GM18951 (cell line): ENCODE results near the gene XDH.

Experiments used
- POLR2A ChIP-seq: IDR thresholded peaks from 4 replicates; pipeline ENCODE4 v1.6.1; 2011; ENCODE audit warnings: mild to moderate bottlenecking; ENCODE audit not compliant: insufficient read length, insufficient read depth; ENCODE audit errors: extremely low read depth
- in situ Hi-C: fragments of 300-500 bp; cut with MboI; formaldehyde crosslinking; loops from one replicate; pipeline ENCODE4 v1.12.0; 2022; ENCODE audit warnings: low sequenced_read_pairs, mixed read lengths, inconsistent platforms; ENCODE audit not compliant: unreplicated experiment

Gene XDH

GRCh38 chr2:31373127-31373526, 41.4 kb downstream of the XDH start:
- in situ Hi-C loops: no loop called here
- TF ChIP-seq POLR2A: no peak

GRCh38 chr2:31372097-31372496, 42.4 kb downstream of the XDH start:
- TF ChIP-seq POLR2A: no peak
- in situ Hi-C loops: no loop called here

GRCh38 chr2:31371691-31372090, 42.9 kb downstream of the XDH start:
- in situ Hi-C loops: no loop called here
- TF ChIP-seq POLR2A: no peak

- in situ Hi-C loops: no loop called here
- TF ChIP-seq POLR2A: no peak
Observed at GRCh38 chr2:31366733-31367132, 47.8 kb downstream of the XDH start.

- TF ChIP-seq POLR2A: no peak
- in situ Hi-C loops: no loop called here
Observed at GRCh38 chr2:31365834-31366505, 48.6 kb downstream of the XDH start.

GRCh38 chr2:31365348-31365747, 49.2 kb downstream of the XDH start:
- no peak for TF ChIP-seq POLR2A
- in situ Hi-C loops: no loop called here

- in situ Hi-C loops: no loop called here
- no peak for TF ChIP-seq POLR2A
Observed at GRCh38 chr2:31363956-31364750, 50.4 kb downstream of the XDH start.

- in situ Hi-C loops: no loop called here
- TF ChIP-seq POLR2A: no peak
Observed at GRCh38 chr2:31362581-31362980, 52.0 kb downstream of the XDH start.

- no peak for TF ChIP-seq POLR2A
- in situ Hi-C loops: no loop called here
Observed at GRCh38 chr2:31359229-31359628, 55.3 kb downstream of the XDH start.

GRCh38 chr2:31354837-31355236, 59.7 kb downstream of the XDH start:
- TF ChIP-seq POLR2A: no peak
- in situ Hi-C loops: no loop called here

- TF ChIP-seq POLR2A: no peak
- in situ Hi-C loops: no loop called here
Observed at GRCh38 chr2:31353179-31353578, 61.4 kb downstream of the XDH start.

- in situ Hi-C loops: loop anchor here (25.0 kb wide), 1 partner anchor 1187 kb away; no protein-coding TSS in a partner anchor
- no peak for TF ChIP-seq POLR2A
Observed at GRCh38 chr2:31349684-31350083, 64.9 kb downstream of the XDH start.

GRCh38 chr2:31349160-31349559, 65.4 kb downstream of the XDH start:
- no peak for TF ChIP-seq POLR2A
- in situ Hi-C loops: loop anchor here (25.0 kb wide), 1 partner anchor 1187 kb away; no protein-coding TSS in a partner anchor

GRCh38 chr2:31348618-31349017, 65.9 kb downstream of the XDH start:
- in situ Hi-C loops: loop anchor here (25.0 kb wide), 1 partner anchor 1186 kb away; no protein-coding TSS in a partner anchor
- no peak for TF ChIP-seq POLR2A

- in situ Hi-C loops: loop anchor here (25.0 kb wide), 1 partner anchor 1185 kb away; no protein-coding TSS in a partner anchor
- no peak for TF ChIP-seq POLR2A
Observed at GRCh38 chr2:31347750-31348149, 66.8 kb downstream of the XDH start.
